ENCODE results near the gene TBXAS1. TPM values are rescaled to one million over a fixed set of nuclear protein-coding genes. Genes with fewer than 3 reads are reported as not detected.
A peak's percentile ranks its signal among the peaks of the same experiment; 100 is the strongest.

Gene TBXAS1
- total RNA-seq, 1 donor from 2014 or later: 65.4 TPM

DNA sequence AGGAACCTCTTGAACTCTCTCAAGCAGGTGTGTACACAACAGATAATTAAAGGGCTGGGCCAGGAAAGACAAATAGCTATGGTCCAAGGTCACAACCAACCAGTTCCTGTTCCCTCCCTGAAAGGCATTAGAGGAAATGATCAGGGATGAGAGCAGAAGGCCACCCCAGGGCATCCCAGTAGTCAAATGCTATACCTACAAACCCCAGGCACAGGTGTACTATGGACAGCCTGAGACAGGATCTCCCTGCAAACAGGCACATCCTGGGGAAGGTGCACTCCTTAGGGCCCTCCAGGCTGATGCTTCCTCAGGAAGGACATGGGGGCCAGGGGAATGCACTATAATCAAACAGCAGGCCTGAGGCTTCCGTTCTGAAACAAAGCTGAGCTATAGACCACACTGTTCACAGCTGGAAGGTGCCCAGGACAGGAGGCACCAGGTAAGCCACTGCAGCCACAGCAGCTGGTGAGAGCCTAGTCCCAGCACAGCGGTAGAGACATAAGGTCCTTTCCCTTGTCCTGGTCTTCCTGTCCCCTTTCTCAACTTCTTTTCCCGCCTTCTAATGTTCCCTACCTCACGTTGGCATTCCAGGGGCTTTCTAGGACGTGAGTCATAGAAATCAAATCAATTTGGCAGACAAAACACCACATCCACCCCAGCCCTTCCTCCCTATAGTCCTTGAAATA lies 220.4 kb downstream of the TBXAS1 start:
- no peak for DNase-seq
- no peaks in the 10 kb centered on the region for H3K9me3 ChIP-seq

DNA sequence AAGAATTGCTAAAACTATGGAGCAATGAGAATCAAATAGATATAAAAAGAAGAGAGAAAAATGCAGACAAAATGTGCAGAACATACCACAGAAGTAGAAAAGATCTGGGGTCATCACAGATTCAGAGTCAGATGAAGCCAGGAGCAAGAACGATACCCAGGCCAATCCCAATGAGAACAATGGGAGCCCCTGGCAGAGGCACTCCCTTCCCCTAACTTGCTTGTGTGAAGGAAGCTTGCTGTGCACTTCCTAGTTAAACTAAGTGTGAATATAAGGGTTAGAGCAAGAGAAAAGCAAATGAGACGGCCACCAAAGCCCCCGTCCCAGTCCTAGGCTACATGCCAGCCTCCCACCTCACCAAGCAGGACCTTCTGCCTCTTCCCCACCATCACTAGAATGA lies 221.0 kb downstream of the TBXAS1 start:
- Histone ChIP-seq H3K27me3 (no peaks in the 10 kb centered on the region), H3K36me3 (peaks cover 52% of the 10 kb centered on the region), H3K9me3 (no peaks in the 10 kb centered on the region), H3K27ac (no peak overlapping the region), H3K4me1 (peaks cover 24% of the 10 kb centered on the region), H3K4me3 (no peak overlapping the region)
- TF ChIP-seq, protein P1, sequence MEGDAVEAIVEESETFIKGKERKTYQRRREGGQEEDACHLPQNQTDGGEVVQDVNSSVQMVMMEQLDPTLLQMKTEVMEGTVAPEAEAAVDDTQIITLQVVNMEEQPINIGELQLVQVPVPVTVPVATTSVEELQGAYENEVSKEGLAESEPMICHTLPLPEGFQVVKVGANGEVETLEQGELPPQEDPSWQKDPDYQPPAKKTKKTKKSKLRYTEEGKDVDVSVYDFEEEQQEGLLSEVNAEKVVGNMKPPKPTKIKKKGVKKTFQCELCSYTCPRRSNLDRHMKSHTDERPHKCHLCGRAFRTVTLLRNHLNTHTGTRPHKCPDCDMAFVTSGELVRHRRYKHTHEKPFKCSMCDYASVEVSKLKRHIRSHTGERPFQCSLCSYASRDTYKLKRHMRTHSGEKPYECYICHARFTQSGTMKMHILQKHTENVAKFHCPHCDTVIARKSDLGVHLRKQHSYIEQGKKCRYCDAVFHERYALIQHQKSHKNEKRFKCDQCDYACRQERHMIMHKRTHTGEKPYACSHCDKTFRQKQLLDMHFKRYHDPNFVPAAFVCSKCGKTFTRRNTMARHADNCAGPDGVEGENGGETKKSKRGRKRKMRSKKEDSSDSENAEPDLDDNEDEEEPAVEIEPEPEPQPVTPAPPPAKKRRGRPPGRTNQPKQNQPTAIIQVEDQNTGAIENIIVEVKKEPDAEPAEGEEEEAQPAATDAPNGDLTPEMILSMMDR (IDR thresholded peaks at IDR 0.05): no peak
- intact Hi-C loops (cut with DNase I): no loop called here
- ATAC-seq (no peak), DNase-seq (no peak)

More for the DNA sequence above, 220.4 kb downstream of the TBXAS1 start:
- peaks cover 52% of the 10 kb centered on the region for H3K36me3 ChIP-seq
- no peaks in the 10 kb centered on the region for H3K27me3 ChIP-seq
- intact Hi-C loops (cut with DNase I): no loop called here
- no peak overlapping the region for H3K27ac ChIP-seq
- TF ChIP-seq, protein P1 (IDR thresholded peaks at IDR 0.05): no peak
- H3K4me3 ChIP-seq: no peak overlapping the region
- H3K4me1 ChIP-seq: peaks cover 21% of the 10 kb centered on the region
- ATAC-seq: peak; percentile 76

DNA sequence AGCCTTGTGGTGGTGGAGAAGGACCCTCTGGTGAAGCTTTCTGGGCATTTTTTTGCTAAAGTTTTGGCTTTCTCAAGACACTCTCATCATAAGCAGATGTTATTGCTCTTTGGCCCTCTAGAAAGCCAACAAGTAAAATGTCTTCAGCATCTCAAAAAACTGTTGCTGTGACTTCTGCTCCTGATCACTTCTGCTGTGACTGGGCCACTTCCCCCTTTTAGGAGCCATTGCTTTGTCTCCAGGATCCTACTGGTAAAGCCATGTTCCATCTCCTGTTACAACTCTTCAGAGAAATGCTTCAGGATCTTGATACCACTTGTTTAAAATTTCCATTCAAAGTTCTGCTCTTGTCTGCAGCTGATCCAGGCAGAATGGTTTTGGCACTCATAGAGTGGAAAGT lies 222.8 kb downstream of the TBXAS1 start:
- ATAC-seq (no peak), DNase-seq (no peak)
- Histone ChIP-seq H3K9me3 (no peaks in the 10 kb centered on the region), H3K27ac (no peak overlapping the region), H3K4me3 (no peak overlapping the region), H3K36me3 (peaks cover 49% of the 10 kb centered on the region), H3K4me1 (peaks cover 31% of the 10 kb centered on the region), H3K27me3 (no peaks in the 10 kb centered on the region)
- TF ChIP-seq, protein P1 (IDR thresholded peaks at IDR 0.05): no peak
- intact Hi-C loops (cut with DNase I): no loop called here

DNA sequence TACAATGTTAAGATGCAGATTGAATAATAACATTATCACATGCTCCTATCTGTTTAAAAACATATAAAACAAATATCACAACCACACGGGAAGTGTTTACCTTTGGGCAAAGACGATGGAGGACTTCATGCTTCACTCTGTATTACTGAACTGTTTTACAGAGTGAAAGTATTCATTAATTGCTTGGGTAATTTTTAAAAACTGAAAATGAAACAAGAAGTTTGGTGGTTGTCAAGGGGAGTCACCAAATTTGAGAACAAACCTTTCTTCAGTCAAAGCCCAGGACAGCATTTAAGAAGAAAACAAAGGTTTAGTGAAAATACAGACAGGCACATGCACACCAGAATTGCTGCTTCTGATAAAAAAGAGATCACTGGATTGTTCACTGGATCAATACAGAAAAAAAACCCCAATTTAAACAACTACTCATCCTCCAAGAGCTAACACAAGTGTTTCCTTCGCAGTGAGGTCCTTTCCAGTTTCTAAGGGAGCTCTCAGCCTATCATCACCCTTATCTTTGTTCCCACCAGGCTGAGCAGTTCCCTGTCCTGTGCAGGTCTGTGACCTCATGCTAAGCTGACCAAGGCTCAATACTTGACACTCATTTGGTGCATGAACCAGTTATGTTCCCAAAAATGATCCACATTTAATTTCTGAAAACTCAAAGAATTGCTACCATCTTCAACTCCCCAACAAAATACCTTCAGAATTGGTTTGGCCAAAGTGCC lies 224.9 kb downstream of the TBXAS1 start:
- H3K4me1 ChIP-seq: peaks cover 30% of the 10 kb centered on the region
- no peak for DNase-seq
- intact Hi-C loops (cut with DNase I): no loop called here
- H3K27ac ChIP-seq: no peak overlapping the region
- no peak overlapping the region for H3K4me3 ChIP-seq
- no peaks in the 10 kb centered on the region for H3K9me3 ChIP-seq
- no peak for ATAC-seq
- H3K36me3 ChIP-seq: peaks cover 37% of the 10 kb centered on the region
- no peaks in the 10 kb centered on the region for H3K27me3 ChIP-seq
- TF ChIP-seq, protein P1 (IDR thresholded peaks at IDR 0.05): no peak

DNA sequence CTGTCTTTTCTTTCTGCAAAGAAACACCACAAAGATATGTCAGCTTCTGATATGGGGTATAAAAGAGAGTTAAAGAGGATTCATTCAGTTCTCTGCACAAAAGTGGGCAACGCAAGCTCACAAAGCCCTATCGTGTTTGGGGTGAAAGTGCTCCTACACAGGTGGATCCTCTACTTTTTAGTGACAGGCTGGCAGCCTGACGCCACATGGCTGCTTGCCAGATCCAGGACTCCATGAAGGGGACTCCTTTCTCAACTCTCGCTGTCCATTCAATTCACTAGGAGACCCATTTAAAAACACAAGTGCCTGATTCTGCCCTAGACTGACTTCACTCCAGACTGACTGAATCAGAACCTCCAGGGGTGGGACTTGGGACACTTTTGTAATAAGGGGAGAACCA lies 225.7 kb downstream of the TBXAS1 start:
- intact Hi-C loops (cut with DNase I): no loop called here
- H3K4me1 ChIP-seq: peaks cover 30% of the 10 kb centered on the region
- TF ChIP-seq, protein P1 (IDR thresholded peaks at IDR 0.05): no peak
- H3K27me3 ChIP-seq: no peaks in the 10 kb centered on the region
- DNase-seq (no peak), ATAC-seq (no peak)
- H3K9me3 ChIP-seq: no peaks in the 10 kb centered on the region
- no peak overlapping the region for H3K27ac ChIP-seq
- no peak overlapping the region for H3K4me3 ChIP-seq
- peaks cover 37% of the 10 kb centered on the region for H3K36me3 ChIP-seq
